HepG2 (cell line): ENCODE data around the gene CDC20. TPM values are rescaled to one million over a fixed set of nuclear protein-coding genes. Genes with fewer than 3 reads are reported as not detected.
A peak's percentile ranks its signal among the peaks of the same experiment; 100 is the strongest.

ENCODE experiments used
- ATAC-seq: fragments of 200-7000 bp; cut with Tn5 transposase; 3 replicates; pipeline ENCODE4 v1.9.1; 2020; ENCODE audit warnings: mild to moderate bottlenecking, moderate library complexity
- BruUV-seq: library from RNA; stranded (reverse); fragments of 400-500 nt; replicated peaks from 2 replicates; lab custom pipeline; 2021; lab: Mats Ljungman, UMichigan
- CTCF ChIA-PET: fragments of 300-600 bp; formaldehyde crosslinking; extraction: SDS; loops from one replicate; lab custom pipeline; 2021; ENCODE audit warnings: low total read pairs, inconsistent platforms, low intra/inter-chr PET ratio; lab: Yijun Ruan, JAX
- POLR2A ChIA-PET: fragments of 350-600 bp; sonication (Branson Sonifier 250); formaldehyde crosslinking; loops from one replicate; lab custom pipeline; 2020; ENCODE audit warnings: antibody characterized with exemption, inconsistent platforms; lab: Yijun Ruan, JAX
- DNase-seq: peaks from one replicate; pipeline ENCODE4 v3.0.0-alpha.2; 2015; ENCODE audit warnings: low spot score
- FAIRE-seq: peaks from 3 replicates; lab custom pipeline; 2011; peaks lifted over from hg19 to GRCh38; lab: Jason Lieb, UNC
- H2AFZ ChIP-seq: one replicate; pipeline ENCODE4 v1.6.1; 2011; ENCODE audit warnings: low read length, inconsistent platforms
- H3K27ac ChIP-seq: fragments of 300-600 bp; 3 replicates; pipeline ENCODE4 v1.8.0; 2011; ENCODE audit warnings: mixed run types, mild to moderate bottlenecking, mixed read lengths, low read length, inconsistent platforms; ENCODE audit not compliant: insufficient read depth; ENCODE audit errors: extremely low read length
- H3K27me3 ChIP-seq, 2 experiments: fragments of 200-600 bp in 1 of 2; 2 replicates in 1 of 2; 3 replicates in 1 of 2; pipeline versions ENCODE4 v1.6.0 to v1.8.0; 2011; ENCODE audit warnings: low read length in 2 of 2, mild to moderate bottlenecking in 2 of 2, moderate library complexity in 2 of 2, inconsistent platforms in 1 of 2; ENCODE audit not compliant: insufficient read depth in 2 of 2, control insufficient read depth in 1 of 2
- H3K36me3 ChIP-seq, 2 experiments: fragments of 200-600 bp in 1 of 2; replicated peaks in 1 of 2; 2 replicates in 1 of 2; 3 replicates in 1 of 2; pipeline versions ENCODE4 v1.5.1 to v1.8.0; 2011; ENCODE audit warnings: low read length in 2 of 2, inconsistent platforms in 1 of 2; ENCODE audit not compliant: insufficient read depth in 2 of 2, control insufficient read depth in 1 of 2
- H3K4me1 ChIP-seq: 2 replicates; pipeline ENCODE4 v1.5.1; 2012; ENCODE audit warnings: low read length, inconsistent platforms; ENCODE audit not compliant: insufficient read depth
- H3K4me2 ChIP-seq: 2 replicates; pipeline ENCODE4 v1.6.0; 2011; ENCODE audit warnings: low read depth, low read length, inconsistent platforms
- H3K4me3 ChIP-seq, 3 experiments: fragments of 200-600 bp in 1 of 3; sonication (generic), shearing (Covaris generic) in 1 of 3; replicated peaks in 1 of 3; 2 replicates each; pipeline ENCODE4 v1.5.1; 2011 to 2016; ENCODE audit warnings: low read length in 3 of 3, inconsistent platforms in 2 of 3, low read depth in 2 of 3, mild to moderate bottlenecking in 2 of 3, control low read depth in 1 of 3, mixed read lengths in 1 of 3; ENCODE audit not compliant: insufficient read depth in 1 of 3
- H3K79me2 ChIP-seq: one replicate; pipeline ENCODE4 v1.6.1; 2011; ENCODE audit warnings: low read length, inconsistent platforms; ENCODE audit not compliant: insufficient read depth
- H3K9ac ChIP-seq: 2 replicates; pipeline ENCODE4 v1.6.0; 2011; ENCODE audit warnings: mild to moderate bottlenecking, low read depth, low read length, inconsistent platforms; ENCODE audit not compliant: insufficient read depth
- H3K9me3 ChIP-seq: 2 replicates; pipeline ENCODE4 v1.5.1; 2012; ENCODE audit warnings: mild to moderate bottlenecking, low read length
- H4K20me1 ChIP-seq: 2 replicates; pipeline ENCODE4 v1.6.0; 2011; ENCODE audit warnings: inconsistent platforms, mild to moderate bottlenecking, low read length, moderate library complexity; ENCODE audit not compliant: insufficient read depth
- AHR ChIP-seq: IDR thresholded peaks from 2 replicates; pipeline ENCODE4 v1.6.1; 2018; ENCODE audit warnings: missing genetic modification reagents, missing compliant biosample characterization
- IRX3 ChIP-seq: sonication (generic); formaldehyde crosslinking; IDR thresholded peaks from 2 replicates; pipeline ENCODE4 v1.8.1; 2023; ENCODE audit warnings: mild to moderate bottlenecking, low read depth, missing genetic modification reagents, borderline replicate concordance
- JUND ChIP-seq: sonication (generic); formaldehyde crosslinking; IDR thresholded peaks from 2 replicates; pipeline ENCODE4 v1.8.0; 2022; ENCODE audit warnings: mild to moderate bottlenecking, missing genetic modification reagents
- MYC ChIP-seq: sonication (generic); formaldehyde crosslinking; IDR thresholded peaks from 2 replicates; pipeline ENCODE4 v1.9.0; 2021; ENCODE audit warnings: missing genetic modification reagents, borderline replicate concordance
- NFRKB ChIP-seq: fragments of 450-650 bp; IDR thresholded peaks from 2 replicates; pipeline ENCODE4 v1.6.1; 2017
- POGK ChIP-seq: sonication (generic); formaldehyde crosslinking; conservative IDR thresholded peaks from 2 replicates; pipeline ENCODE4 v1.8.0; 2022; ENCODE audit warnings: mild to moderate bottlenecking, moderate library complexity, missing genetic modification reagents
- RAD21 ChIP-seq: fragments of 450-650 bp; formaldehyde crosslinking; IDR thresholded peaks from 2 replicates; pipeline ENCODE4 v1.5.0; 2020; ENCODE audit warnings: mild to moderate bottlenecking
- REPIN1 ChIP-seq: sonication (generic); formaldehyde crosslinking; IDR thresholded peaks from 2 replicates; pipeline ENCODE4 v1.8.0; 2022; ENCODE audit warnings: missing genetic modification reagents, low read depth, mild to moderate bottlenecking, borderline replicate concordance
- SP140L ChIP-seq: sonication (generic); formaldehyde crosslinking; IDR thresholded peaks from 2 replicates; pipeline ENCODE4 v1.4.0; 2020; ENCODE audit warnings: missing genetic modification reagents, borderline replicate concordance
- TBX2 ChIP-seq: sonication (generic); formaldehyde crosslinking; IDR thresholded peaks from 2 replicates; pipeline ENCODE4 v1.5.0; 2020; ENCODE audit warnings: missing genetic modification reagents, mild to moderate bottlenecking, borderline replicate concordance
- ZBTB37 ChIP-seq: sonication (generic); formaldehyde crosslinking; IDR thresholded peaks from 2 replicates; pipeline ENCODE4 v1.4.0; 2020; ENCODE audit warnings: mild to moderate bottlenecking, missing genetic modification reagents
- ZNF101 ChIP-seq: sonication (generic); formaldehyde crosslinking; IDR thresholded peaks from 2 replicates; pipeline ENCODE4 v1.4.0; 2020; ENCODE audit warnings: mild to moderate bottlenecking, low read depth, missing genetic modification reagents, borderline replicate concordance
- ZNF256 ChIP-seq: sonication (generic); formaldehyde crosslinking; conservative IDR thresholded peaks from 2 replicates; pipeline ENCODE4 v1.4.0; 2020; ENCODE audit warnings: missing genetic modification reagents
- ZNF350 ChIP-seq: sonication (generic); formaldehyde crosslinking; IDR thresholded peaks from 2 replicates; pipeline ENCODE4 v1.4.0; 2020; ENCODE audit warnings: mild to moderate bottlenecking, low read depth, missing genetic modification reagents, borderline replicate concordance
- ZNF362 ChIP-seq: sonication (generic); formaldehyde crosslinking; IDR thresholded peaks from 2 replicates; pipeline ENCODE4 v1.4.0; 2020; ENCODE audit warnings: missing genetic modification reagents, mild to moderate bottlenecking, borderline replicate concordance
- ZNF562 ChIP-seq: sonication (generic); formaldehyde crosslinking; IDR thresholded peaks from 2 replicates; pipeline ENCODE4 v1.8.0; 2022; ENCODE audit warnings: missing genetic modification reagents, borderline replicate concordance
- ZNF644 ChIP-seq: IDR thresholded peaks from 2 replicates; pipeline ENCODE4 v1.6.1; 2016; ENCODE audit warnings: low read depth
- ZNF670 ChIP-seq: sonication (generic); formaldehyde crosslinking; IDR thresholded peaks from 2 replicates; pipeline ENCODE4 v1.8.0; 2022; ENCODE audit warnings: mild to moderate bottlenecking, missing genetic modification reagents, borderline replicate concordance
- WGBS: methylation state at CpG from one replicate; pipeline ENCODE4 v1.1.6; 2017; ENCODE audit warnings: low lambda C conversion rate; 5-methylcytosine and 5-hydroxymethylcytosine counted together
- in situ Hi-C: cut with HindIII; loops from 2 replicates; pipeline ENCODE4 v1.10.0; 2017; ENCODE audit warnings: low pct_unique_long_range_greater_than_20kb; ENCODE audit not compliant: extremely low pct_ligation_motif_present
- intact Hi-C: fragments of 100-400 bp; cut with micrococcal nuclease; formaldehyde crosslinking; loops from one replicate; pipeline ENCODE4 v1.10.0; 2022; ENCODE audit not compliant: unreplicated experiment
- polyA plus RNA-seq, 8 experiments: library from polyadenylated mRNA; depleted of rRNA in 3 of 8; stranded (reverse) in 7 of 8; unstranded in 1 of 8; fragments of >200 nt; fragmentation: Illumina TruSeq in 4 of 8; extraction: Trizol in 4 of 8; gene quantifications; 2 replicates each; pipeline versions ENCODE4 v1.2.1 to v1.2.3, GENCODE V29; 2011 to 2016; ENCODE audit warnings: low read depth in 4 of 8, missing spikeins in 1 of 8, mixed read lengths in 1 of 8; ENCODE audit not compliant: insufficient read depth in 1 of 8
- total RNA-seq, 5 experiments: library from RNA; depleted of rRNA; stranded (reverse); fragments of >200 nt; fragmentation: Illumina TruSeq; extraction: Trizol; gene quantifications; 2 replicates each; pipeline ENCODE4 v1.2.3, GENCODE V29; 2016; ENCODE audit warnings: low read depth in 1 of 5

CDC20 gene
- total and polyA plus RNA-seq, 2 of the 13 experiments (the other 11 are each of a cell fraction or from before 2014, with no cell fraction given): 57.9 to 90.0 TPM

GRCh38 chr1:43366601-43367025, 7.8 kb downstream of the CDC20 start (continued):
- TF ChIP-seq POGK (CRISPR knock-in tag) (no peak), ZBTB37 (CRISPR knock-in tag) (no peak), ZNF362 (CRISPR knock-in tag) (no peak), ZNF562 (CRISPR knock-in tag) (no peak)
- TF ChIP-seq, all 625 proteins: peak for 11

- CTCF ChIA-PET: no interaction called here
- H3K36me3 ChIP-seq: peaks cover 6 to 8% of the 10 kb centered on the region in 2 experiments; a peak in 4 of 5 replicates
- 0% methylated on average over 13 of the region's 48 CpGs for WGBS
- no peaks in the 10 kb centered on the region for H4K20me1 ChIP-seq
- peak overlapping the region; percentile 92 for H3K4me2 ChIP-seq
- no peaks in the 10 kb centered on the region for H3K27me3 ChIP-seq
- peaks cover 60% of the 10 kb centered on the region for H3K4me1 ChIP-seq
- POLR2A ChIA-PET: interaction anchor here (1.2 to 3.8 kb wide), 5 partner anchors 9 to 23 kb away, joined by 3 to 32 read pairs (median 21); partner anchors contain the start of genes CDC20, MED8 and SZT2
- peak overlapping the region; percentile 76 for H3K9ac ChIP-seq
- ATAC-seq: peak; percentile 63
- peak overlapping the region; percentile 74 to 88 (median 79) for H3K4me3 ChIP-seq
- intact Hi-C loops (no loop called here), in situ Hi-C loops (no loop called here)
- H3K9me3 ChIP-seq: no peaks in the 10 kb centered on the region
- peaks cover 13% of the 10 kb centered on the region for H3K79me2 ChIP-seq
- H2AFZ ChIP-seq: no peak overlapping the region
- no peak for FAIRE-seq
- no peak for DNase-seq
- BruUV-seq: TSS peak; percentile 58
- H3K27ac ChIP-seq: peak overlapping the region; percentile 82
- TF ChIP-seq ZNF670 (CRISPR knock-in tag) (0 out of 2 replicates have a peak, but pooled peaks have one; percentile 17), AHR (CRISPR knock-in tag) (no peak), ZNF256 (no peak), RAD21 (CRISPR knock-in tag) (no peak; the same call in 1 of the 2 replicates), SP140L (CRISPR knock-in tag) (no peak), REPIN1 (CRISPR knock-in tag) (no peak), MYC (peak; percentile 52; the same call in 1 of the 2 replicates), ZNF644 (CRISPR knock-in tag) (no peak), IRX3 (CRISPR knock-in tag) (no peak), TBX2 (CRISPR knock-in tag) (no peak; the same call in 1 of the 2 replicates), ZNF101 (CRISPR knock-in tag) (no peak), NFRKB (no peak), ZNF350 (CRISPR knock-in tag) (no peak; the same call in 1 of the 2 replicates), JUND (CRISPR knock-in tag) (0 out of 2 replicates have a peak, but pooled peaks have one; percentile 27)
Measured at GRCh38 chr1:43367026-43367903, 8.5 kb downstream of the CDC20 start.
